Limb (tissue), 2 donors: Measurements from ENCODE around the gene CLDN11.

ENCODE experiments used
- DNase-seq, 2 donors: peaks; one replicate each; pipeline ENCODE4 v3.0.0-alpha.2; 2016; ENCODE audit errors: extremely low spot score in 2 of 2

The CLDN11 gene

DNA sequence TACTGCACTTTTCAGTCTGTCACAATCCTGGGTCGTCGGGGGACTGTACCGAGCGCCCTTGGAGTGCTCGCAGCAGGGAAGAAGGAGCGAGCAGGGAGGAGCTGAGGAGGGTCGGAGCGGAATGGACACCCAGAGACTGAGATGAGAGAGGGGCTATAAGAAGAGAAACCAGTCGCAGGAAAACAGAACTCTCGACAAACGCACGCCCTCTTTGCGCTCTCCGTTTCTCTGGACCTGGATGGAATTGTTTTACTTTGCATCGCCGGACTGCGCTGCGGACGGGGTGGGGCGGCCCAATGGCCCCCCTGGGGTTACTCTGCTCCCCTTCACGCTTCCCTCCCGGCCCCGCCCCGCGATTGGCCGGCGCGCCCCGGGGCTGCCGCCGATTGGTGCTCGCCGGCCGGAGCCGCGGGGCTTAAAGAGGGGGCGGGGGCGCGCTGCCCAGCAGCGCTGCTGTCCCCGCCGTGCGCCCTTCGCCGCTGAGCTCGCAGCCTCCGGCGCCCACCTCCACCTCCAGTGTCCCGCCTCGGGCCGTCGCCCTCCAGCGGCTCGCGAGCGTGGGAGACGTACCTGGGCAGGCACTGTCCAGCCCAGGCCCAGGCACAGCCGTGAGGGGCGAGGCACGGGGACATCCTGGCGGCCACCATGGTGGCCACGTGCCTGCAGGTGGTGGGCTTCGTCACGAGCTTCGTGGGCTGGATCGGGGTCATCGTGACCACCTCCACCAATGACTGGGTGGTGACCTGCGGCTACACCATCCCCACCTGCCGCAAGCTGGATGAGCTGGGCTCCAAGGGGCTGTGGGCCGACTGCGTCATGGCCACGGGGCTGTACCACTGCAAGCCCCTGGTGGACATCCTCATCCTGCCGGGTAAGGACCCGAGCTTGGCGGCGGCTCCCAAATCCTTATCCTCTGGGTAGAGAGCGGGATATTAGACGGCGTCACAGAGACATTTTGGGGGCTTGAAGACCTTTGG, at the start of gene CLDN11:
Gene CLDN11 (plus strand): TSS at position 447 of the 977 bp plus-strand sequence. CDS start 199 bp downstream, at position 646.
- peak in 1 of 2 donors; percentile 73 for DNase-seq

- DNase-seq, result no peak
Observed at GRCh38 chr3:170368921-170369320, 49.7 kb upstream of the CLDN11 start.

DNA sequence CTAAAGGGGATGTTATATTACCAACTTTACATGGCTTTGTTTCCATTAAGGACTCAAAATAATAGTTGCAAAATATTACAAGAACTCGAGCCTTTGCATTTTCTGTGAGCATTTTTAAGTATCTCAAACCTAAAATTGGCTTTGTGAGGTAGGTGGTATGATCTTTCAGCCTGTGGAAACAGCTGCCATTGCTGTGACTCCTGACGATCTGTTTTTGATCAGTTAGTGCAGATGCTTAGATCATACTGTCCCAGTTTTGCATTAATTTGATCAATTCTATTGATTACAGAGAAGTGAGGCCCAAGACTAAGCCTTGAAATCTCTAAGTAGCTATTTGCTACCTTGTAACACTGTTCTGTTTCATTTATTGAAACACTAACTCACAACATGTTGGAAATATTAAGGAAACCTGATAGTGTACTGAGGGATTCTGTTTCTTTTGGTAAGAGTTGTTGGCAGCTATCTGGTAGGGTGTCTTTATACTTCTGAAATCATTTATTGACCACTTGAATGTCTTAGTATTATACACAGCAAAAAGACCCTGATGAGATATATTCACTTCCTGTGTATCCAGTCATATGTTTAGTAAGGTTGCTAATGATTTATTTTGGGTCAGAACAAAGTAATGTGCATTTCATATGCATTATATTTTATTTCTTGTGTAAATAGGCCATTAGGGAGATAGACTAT, 46.3 kb upstream of the CLDN11 start:
- no peak for DNase-seq

DNA sequence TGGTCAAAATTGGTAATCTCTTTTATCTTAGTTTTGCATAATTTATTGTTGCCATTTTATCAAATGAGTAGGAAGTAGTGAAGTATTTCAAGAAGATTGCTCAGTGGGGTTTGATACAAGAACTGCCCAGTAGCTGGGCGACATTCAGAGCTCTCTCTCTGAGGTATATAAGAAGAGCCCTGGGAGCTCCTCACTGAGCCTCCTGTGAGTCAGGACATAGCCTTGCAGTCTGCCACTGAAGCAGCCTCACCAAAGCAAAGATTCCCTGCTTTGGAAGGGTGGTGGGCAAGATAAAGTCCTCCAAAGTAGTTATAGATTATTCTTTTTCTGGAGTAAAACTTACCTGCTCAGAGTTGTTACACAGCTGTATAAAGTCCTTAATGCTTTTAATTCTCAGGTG, 35.1 kb upstream of the CLDN11 start:
- no peak for DNase-seq

DNA sequence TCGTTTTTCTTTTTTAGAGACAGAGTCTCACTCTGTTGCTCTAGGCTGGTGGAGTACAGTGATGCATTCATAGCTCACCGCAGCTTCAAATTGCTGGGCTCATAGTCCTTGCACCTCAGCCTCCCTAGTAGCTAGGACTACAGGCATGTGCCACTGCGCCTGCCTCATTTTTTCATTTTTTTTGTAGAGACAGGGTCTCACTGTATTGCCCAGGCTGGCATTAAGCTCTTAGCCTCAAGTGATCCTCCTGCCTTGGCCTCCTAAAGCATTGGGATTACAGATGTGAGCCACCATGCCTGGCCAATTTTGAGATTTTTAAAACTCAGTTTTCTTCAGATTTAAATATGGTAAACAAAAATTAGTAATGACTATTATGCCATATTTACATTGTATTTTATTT, 32.2 kb upstream of the CLDN11 start:
- no peak for DNase-seq

- DNase-seq, result no peak
Observed at GRCh38 chr3:170387950-170388349, 30.7 kb upstream of the CLDN11 start.

DNA sequence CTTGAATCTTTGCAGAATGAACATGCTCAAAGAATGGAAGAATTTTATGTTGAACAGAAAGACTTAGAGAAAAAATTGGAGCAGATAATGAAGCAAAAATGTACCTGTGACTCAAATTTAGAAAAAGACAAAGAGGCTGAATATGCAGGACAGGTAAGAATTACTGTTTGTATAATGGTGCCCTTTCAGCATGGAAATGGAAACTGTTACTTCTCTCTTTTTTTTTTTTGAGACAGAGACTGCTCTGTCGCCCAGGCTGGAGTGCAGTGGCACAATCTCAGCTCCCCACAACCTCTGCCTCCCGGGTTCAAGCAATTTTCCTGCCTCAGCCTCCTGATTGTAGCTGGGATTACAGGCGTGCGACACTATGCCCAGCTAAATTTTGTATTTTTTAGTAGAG, 27.6 kb upstream of the CLDN11 start:
- DNase-seq, result no peak

DNA sequence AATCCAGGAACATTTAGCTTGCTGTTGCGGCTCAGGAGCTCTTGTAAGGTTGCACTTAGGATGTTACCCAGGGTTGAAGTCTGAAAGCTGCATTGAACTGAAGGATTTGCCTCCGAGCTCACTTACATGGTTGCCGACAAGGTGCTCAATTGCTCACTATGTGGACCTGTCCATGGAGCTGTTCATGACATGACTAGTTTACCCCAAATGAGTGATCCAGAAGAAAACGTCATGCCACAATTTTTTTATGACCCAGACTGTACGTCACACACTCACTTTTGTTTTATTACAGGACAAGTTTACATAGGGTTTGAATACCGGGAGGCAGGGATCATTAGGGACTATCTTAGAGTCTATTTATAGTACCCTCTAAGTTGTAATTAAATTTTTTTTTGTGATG, 21.0 kb upstream of the CLDN11 start:
- no peak for DNase-seq

- no peak for DNase-seq
Observed at GRCh38 chr3:170405101-170405500, 13.6 kb upstream of the CLDN11 start.

GRCh38 chr3:170410428-170411029, 8.1 kb upstream of the CLDN11 start:
- no peak for DNase-seq

- DNase-seq, result no peak
Observed at GRCh38 chr3:170413291-170413690, 5.4 kb upstream of the CLDN11 start.

DNA sequence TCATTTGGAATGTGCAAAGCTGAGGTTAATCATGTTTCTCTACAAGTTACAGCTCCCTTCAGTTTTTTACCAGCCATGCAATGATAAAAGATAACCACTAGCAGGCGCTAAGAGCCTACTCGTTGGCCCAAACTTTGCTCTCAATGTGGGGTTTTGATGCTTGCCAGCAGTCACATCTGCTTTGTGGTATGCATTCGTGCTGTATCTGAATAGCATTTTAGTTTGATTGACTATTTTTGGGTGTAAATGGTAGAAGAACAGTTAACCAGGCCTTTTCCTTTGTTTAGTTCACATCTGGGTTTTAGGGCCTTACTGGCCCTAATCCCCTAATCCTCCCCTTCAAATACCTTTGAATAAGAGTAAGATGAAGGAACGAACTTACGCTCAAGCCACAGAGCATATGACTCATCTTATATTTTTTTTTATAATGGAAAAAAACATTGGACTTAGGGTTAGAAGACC, 4.4 kb upstream of the CLDN11 start:
- DNase-seq, result peak; percentile 50 to 86

GRCh38 chr3:170417090-170417489, 1.6 kb upstream of the CLDN11 start:
- DNase-seq, result no peak

DNA sequence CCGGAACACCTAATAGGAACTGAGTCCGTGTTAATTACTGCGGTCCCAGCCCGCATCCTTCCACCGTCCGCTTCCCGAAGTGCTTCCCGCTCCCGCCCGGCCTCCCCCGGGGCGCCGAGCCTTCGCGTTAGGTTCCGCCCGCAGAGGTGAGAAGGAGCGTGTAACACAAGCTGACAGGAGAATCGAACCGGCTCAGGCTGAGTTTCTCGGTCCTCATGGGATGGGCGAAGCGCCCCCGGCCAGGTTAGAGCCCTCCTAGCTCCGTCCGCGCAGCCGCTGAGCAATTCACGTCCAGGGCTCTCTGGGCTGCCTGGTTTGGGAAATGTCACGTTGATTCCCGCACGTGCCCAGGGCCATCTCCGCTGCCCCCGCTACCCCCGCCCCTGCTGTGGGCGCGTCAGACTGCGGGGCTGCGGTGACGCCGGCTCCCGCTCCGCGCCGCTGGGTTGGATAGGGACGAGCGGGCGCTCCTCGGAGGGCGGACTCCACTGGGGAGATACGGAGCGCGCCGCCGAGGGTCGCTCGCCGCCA, 954 bp downstream of the CLDN11 start:
- peak in 1 of 2 donors; percentile 66 for DNase-seq

DNA sequence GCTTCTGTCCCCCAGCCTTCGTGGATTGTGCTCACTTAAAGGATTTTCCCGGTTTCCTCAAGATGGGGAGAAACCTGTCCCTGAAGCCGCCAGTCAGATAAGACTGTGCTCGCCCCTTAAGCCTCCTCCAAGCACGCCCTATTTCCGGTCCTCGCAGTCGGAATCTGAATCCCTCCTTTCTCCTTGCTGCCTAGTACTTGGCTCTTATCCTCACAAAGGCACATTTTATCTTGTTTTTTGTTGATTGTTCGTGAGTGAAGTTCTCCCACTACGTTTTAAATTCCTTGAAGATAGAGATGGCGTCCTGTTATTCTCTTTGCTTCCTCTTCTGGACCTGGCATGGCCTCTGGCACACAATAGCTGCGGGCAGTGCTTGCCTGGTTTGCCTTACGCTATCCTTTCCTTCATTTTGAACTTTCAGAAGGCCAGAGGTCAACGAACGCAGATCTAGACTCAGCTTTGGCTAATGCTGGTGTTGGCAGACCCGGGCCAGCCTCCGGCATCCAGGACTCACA, 1.7 kb downstream of the CLDN11 start:
- no peak for DNase-seq

- peak in 1 of 2 donors; percentile 36 for DNase-seq
Observed at GRCh38 chr3:170421111-170421641, 2.5 kb downstream of the CLDN11 start.

- no peak for DNase-seq
Observed at GRCh38 chr3:170421758-170422157, 3.1 kb downstream of the CLDN11 start.

GRCh38 chr3:170423001-170423615, 4.4 kb downstream of the CLDN11 start:
- no peak for DNase-seq

- DNase-seq, result no peak
Observed at GRCh38 chr3:170424879-170425278, 6.2 kb downstream of the CLDN11 start.

DNA sequence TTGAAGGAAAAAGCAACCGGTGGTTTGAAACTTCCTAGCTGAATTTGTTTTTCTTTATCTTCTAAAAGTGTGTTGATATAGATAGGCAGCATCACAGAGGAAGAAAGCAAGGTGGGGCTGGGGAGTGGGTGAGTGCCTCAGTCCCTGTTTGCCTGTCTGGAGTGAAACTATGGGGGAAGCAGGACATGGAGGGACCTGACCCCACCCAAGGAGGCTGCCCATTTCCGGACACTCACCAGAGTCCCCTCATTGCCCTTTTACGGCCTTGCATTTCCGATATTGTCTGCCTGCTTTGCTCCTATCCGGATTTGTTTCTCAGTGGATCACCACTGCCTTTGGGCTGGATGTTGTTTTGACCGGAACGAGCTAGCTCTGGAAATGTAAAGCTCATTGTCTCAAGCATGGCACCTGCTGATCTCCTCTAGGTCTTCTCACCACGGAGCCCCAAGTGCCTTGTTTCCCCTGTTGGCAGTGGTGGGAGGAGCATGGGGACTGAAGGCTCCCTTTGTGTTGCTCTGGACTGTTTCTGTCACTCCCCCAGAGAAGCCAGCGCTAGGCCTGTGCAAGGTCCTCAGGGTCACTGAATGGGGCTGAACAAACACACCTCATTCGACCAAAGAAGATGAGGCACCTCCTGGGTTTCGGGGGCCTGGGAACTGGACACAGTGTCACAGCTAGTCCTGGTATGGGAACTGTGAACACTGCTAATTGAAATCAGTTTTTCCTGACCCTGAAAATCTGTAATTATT, 7.0 kb downstream of the CLDN11 start:
- DNase-seq, result no peak
